Amniotic epithelial cell (primary cell): ENCODE results near the gene PIP4K2B.
"Not testable (repeated sequence)": the region's sequence is repeated elsewhere in the genome, so short reads cannot be mapped to it uniquely, and the experiment has no call there.

ENCODE experiments used
- DNase-seq: peaks from one replicate; pipeline ENCODE4 v3.0.0-alpha.2; 2010; ENCODE audit warnings: low read depth

PIP4K2B gene

GRCh38 chr17:38799501-38800236, at the start of gene PIP4K2B:
TSS of gene PIP4K2B (minus strand) at chr17:38799556. CDS start at chr17:38799424, 132 bp downstream.
- peak; percentile 98 for DNase-seq

- no peak for DNase-seq
These were observed 49.2 kb upstream of the PIP4K2B start for GRCh38 chr17:38848557-38848891.

- DNase-seq: no peak
These were observed 45.0 kb upstream of the PIP4K2B start for GRCh38 chr17:38844261-38844757.

DNA sequence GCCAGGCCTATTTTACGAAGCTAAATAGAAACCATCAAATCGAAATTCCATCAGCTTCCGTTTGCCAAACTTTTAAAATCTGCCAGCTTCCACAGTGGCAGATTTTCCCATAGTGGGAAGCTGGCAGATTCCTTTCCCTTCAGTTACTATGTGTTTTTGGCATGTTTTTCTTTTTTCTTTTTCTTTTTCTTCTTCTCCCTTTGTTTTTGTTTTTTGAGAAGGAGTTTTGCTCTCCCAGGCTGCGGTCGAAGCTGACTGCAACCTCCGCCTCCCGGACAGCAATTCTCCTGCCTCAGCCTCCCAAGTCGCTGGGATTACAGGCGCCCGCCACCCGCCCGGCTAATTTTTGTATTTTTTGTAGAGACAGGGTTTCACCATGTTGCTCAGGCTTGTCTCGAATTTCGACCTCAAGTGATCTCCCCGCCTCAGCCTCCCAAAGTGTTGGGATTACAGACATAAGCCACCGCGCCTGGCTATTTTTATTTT, 26.4 kb upstream of the PIP4K2B start:
- no peak for DNase-seq

DNA sequence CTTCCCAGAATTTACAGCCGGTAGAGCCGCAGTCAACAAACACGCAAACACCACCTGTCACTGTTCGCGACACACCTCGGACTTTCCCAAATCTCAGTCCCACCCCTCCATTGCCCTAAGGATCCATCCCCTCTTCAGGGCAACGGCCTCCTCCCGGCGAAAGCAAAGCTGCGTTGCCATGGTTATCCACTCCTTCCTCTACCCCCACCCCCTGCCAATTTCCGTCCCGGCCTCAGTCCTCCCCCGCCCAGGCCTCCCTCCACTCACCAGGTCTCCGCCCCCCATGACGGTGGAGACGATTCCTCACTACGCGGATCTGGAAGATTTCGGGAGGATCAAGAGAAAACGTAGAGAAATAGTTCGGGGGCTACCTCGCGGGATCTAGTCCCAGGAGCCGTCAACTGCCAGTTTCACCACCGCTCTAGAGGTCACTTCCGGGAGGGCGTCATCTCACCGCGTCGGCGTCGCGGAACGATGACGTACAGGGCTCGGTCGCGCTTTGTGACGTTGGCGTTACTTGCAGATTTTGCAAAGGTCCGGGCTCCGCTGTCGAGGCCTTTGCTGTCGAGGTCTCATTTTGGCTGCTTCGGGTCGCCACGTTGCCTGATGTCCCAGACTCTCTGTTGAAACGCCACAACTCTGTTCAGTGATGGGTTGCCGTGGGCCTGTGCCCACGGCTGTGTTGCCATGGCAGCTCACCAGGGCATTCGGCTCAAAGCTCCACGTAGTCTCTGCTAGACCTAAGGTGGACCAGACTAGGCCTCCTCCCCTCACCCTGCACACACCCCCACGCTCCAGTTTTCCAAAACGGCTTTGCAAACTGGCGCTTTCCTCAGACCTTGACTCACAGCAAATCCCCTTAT, 25.8 kb upstream of the PIP4K2B start, which contains the start of gene CWC25:
Gene CWC25, minus strand, starts transcription at position 423 of the 863 bp plus-strand sequence. Its CDS starts 138 bp downstream, at position 285.
- DNase-seq: peak; percentile 93

DNA sequence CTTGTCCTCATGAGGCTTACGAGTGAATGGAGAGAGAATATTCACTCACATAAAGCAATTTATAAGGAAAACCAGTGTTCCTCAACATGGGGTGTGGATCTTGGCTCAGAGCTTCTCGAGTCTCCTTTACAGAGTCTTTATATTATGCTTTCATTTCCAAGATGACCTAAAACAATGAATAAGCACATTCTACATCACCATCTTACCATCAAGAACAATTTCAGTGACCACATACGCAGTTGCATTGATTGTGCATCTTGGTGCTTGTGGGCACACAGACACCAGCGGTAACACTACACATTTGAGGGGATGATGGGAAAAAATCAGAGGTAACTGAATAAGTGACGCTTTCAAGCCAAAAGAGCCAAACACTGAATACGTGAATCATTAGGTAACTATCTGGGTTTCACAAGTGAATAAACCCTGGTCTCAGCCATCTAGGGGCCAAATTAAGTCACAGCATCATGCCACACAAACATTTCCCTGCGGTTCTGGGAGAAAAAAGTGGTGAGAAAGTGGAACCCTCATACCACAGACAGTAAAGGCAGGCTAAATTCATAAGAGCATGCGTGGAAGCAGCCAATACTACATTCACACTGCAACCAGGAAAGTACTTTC, 16.3 kb upstream of the PIP4K2B start:
- peak; percentile 76 for DNase-seq

GRCh38 chr17:38809828-38810227, 10.5 kb upstream of the PIP4K2B start:
- DNase-seq: no peak

DNA sequence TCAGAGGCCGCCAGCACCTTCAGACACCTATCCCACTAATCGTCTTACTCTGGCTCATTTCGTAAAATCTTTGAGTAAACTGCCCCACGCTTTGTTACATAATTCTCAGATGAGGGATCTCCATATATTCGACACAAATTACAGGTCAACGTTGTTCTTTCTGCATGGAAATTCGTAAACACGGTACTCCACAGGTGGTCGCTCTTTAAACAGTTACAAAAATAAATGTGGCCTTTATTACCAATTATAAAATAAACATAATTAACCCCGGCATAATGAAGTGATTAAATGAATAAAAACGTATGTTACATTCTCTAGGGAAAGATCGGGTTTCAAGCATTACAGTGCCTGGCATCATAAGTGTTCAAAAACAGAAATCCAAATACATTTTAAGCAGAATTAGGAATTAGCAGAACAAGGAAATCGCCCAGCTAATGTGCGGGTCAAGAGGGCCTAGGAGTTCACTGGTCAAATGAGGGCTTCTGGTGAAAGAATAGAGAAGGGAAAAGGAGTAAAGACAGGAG, 943 bp upstream of the PIP4K2B start:
- no peak for DNase-seq

DNA sequence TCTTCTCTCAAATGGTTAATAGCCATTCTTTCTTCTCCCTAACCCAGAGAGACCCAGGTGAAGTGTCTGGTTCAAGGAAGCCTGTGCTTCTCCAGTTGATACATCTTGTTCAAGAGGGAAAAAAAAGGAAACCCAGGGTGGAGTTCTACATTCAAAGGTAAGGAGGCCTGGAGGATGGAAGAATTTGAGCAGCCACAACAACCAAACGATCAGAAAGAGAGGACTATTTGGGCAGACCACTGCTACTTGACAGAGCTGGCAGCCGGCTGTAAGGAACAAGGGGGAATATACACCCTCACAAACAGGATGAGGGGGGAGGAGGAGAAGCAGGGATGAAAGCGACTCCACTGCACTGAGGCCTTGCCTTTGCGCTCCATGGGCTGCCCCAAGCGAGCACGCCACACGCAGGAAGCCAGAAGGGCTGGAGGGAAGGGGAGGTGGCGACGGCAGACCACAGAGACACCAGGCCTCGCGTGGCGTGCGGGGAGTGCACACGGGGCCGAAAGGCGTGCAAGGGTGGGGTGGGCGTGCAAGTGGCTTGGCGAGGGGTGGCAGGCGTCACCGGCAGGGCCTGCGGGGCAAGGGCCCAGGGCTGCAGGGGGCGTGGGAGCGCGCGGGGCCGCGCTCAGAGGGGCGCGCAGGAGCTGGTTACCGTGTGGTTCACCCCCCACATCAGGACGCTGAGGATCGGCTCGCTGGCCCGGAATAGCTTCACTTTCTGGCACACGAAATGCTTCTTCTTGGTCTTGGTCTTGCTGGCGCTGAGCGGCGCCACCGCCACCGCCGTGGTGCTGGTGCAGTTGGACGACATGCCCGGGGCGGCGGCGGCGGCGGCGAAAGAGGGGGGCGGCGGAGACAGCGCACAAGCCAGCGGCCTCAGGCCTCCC, 499 bp downstream of the PIP4K2B start:
- peak; percentile 24 for DNase-seq

DNA sequence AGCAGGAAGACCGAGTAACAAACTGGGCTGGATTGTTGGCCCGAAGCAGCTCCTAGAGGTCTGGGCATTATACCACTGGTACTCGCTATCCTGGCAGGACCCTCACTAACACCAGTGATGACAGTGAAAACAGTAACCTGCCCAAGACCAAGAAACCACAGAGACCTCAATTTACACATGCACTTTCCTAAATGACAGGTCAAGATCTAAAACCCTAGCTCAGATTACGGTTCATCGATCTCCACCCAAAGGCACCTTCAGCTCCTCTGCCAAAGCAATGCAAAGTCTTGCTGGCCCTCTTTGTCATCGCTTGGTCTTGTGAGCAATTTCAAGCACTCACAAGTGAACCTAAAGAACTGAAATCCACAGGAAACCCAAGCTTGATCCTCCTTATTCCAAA, 1.5 kb downstream of the PIP4K2B start:
- peak; percentile 3 for DNase-seq

DNA sequence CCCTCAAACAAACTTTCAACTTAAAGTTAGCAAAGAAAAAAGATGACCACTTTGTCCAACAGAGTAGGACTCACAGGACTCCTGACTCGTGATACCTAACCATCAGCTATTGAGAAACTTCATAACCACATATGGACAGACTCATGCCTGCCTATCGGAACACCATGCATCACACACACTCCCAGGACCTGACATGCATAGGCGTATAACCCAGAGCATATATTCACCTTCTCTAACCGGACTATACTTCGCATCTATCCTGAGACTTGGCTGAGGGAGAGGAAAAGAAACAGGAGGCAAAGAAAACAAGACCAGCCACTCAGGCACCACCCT, 2.2 kb downstream of the PIP4K2B start:
- DNase-seq: peak; percentile 76

DNA sequence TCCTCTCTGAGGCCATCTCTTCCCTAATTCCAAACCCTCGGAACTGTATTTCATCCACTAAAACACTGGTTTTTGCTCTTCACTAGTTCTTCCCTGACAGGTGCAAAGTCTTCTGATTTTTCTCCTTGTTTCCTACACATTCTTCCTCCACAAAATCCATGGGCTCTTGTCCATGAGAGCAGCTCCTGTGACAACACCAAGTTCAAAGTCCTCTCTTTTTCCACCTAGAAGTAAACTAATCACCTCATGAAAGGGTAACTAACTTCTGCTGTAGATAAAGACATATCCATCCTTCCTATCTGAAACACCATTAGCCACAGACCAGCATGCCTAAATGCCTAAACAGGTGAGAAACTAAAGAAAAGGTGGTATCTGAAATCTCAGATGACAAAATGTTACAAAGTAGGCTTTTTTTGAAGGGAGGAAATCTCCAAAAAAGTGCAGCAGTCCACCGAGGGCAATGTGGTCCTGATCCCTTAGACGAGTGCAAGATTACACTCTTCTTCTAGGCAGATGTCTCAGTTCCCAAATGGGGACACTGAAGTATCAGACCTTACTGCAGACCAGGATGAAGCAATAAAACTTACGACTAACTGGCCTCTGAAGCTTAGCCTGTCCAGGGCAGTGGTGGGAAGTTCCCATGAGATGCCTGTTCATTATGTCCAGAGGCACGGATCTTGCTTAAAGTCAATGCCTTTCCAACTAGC, 2.8 kb downstream of the PIP4K2B start:
- no peak for DNase-seq

GRCh38 chr17:38794221-38794620, 5.1 kb downstream of the PIP4K2B start:
- no peak for DNase-seq

- no peak for DNase-seq
These were observed 8.2 kb downstream of the PIP4K2B start for GRCh38 chr17:38791162-38791561.

DNA sequence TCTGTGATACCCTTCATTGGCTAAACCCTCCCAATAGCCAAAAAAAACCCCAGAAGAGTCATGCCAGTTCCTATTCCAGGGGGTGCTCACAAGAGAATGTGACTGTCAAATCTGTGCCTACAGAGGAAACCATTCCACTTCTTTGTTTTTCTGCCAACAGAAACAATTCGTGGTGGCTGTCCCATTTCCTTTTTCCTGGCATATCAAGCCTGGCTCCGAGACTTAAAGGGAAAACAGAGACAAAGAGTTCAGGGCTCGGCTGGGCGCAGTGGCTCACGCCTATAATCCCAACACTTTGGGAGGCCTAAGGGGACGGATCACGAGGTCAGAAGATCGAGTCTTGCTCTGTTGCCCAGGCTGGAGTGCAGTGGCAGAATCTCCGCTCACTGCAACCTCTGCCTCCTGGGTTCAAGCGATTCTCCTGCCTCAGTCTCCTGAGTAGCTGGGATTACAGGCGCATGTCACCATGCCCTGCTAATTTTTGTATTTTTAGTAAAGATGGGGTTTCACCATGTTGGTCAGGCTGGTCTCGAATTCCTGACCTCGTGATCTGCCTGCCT, 9.1 kb downstream of the PIP4K2B start:
- DNase-seq: not testable (repeated sequence)

DNA sequence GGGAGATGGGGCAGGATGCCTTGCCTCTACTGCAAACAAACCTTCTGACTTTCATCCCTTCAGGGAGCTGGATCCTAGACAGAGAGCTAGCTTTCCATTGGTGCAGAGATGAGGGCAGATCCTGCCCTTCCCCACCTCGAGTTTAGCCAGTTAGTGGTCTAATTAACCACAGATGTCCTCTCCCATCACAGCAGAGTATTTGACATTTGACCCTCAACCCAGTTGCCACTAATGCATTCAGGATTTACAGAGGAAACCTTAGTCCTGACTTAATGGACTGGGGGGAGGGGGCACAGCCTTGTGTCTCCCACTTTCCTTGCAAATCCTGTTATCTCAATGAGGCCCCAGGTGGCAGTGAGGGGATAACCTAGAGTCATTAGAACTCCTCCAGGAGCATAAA, 10.2 kb downstream of the PIP4K2B start:
- peak; percentile 28 for DNase-seq

DNA sequence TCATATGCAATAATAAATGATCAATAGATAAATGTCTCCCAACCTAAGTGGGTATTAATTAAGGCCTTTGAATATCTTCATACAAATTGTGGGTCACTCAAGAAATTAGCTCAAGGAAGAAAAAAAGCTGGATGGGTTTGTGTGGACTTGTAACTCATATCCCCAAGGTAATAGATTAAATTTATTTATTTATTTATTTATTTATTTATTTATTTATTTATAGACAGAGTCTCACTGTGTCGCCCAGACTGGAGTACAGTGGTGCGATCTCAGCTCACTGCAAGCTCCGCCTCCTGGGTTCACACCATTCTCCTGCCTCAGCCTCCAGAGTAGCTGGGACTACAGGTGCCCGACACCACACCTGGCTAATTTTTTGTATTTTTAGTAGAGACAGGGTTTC, 11.4 kb downstream of the PIP4K2B start:
- DNase-seq: not testable (repeated sequence)

DNA sequence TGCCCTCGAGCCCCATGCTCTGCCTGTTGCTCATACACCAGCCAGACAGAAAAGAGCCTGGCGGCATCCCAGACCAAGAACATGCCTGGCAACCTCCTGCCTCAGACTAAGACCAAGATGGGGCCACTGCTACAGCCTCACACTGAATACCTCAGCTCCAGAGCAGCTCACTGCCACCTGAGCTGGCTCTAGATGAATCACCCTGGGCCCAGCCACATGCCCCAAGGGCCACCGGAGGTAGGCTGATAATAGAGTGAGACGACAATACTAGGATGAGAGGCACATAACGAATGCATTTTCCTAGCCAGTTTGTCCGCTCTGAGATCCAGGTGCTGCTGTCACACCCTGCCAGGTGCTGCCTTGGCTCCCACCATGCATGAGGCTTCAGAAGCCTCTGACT, 13.0 kb downstream of the PIP4K2B start:
- DNase-seq: no peak

- DNase-seq: no peak
These were observed 16.1 kb downstream of the PIP4K2B start for GRCh38 chr17:38783227-38783626.
